ENCODE results near the gene PIP5KL1.

The PIP5KL1 gene

DNA sequence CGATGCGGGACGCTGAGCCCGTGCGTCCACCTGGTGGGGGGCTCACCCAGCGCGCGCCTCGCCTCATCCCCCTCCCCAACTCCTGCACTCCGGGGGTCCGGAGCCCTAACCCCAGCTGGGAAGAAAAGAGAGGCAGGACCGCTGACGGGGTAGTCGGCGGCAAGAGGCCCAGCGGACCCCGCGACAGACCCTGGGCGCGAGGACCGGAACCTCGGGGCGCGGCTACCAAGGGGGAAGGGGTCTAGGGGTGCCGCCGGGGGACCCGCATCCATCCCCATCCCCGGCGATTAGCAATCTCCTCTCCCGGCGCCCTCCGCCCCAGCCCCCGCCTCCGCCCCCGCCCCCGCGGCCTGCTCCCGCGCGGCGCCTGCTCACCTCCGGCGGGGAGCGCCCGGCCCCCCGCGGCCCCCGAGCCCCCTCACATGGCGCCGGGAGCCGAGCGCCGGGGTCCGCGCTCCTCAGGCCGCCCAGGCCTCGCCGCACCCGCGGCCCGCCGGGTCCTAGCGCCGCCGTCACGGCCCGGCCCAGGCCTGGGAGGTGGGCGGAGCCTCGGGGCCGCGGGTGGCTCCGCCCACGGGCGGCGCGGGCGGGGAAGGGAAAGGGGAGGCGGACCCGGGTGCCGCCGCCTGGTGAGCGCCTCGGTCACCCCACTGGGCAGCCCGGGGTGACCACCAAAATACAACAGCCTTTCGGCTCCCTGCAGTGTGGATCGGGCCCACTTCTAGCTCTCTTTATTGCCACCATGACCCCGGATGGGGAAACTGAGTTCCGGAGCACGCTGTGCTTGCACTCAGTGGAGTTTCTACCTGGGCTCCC lies 31.2 kb downstream of the PIP5KL1 start, which contains the start of gene ST6GALNAC6:
Gene ST6GALNAC6, minus strand, starts transcription at position 476 of the 816 bp plus-strand sequence. CDS start 1,622 bp downstream, outside the sequence.
- H2AFZ ChIP-seq (ENCODE audit: low read length, unreplicated experiment), result peak within 1 kb of the TSS; percentile 1
- peak within 1 kb of the TSS; percentile 98 for H3K4me3 ChIP-seq (ENCODE audit: low read depth, low read length)
- peaks cover 22% of the 10 kb centered on the region for H3K79me2 ChIP-seq (ENCODE audit: control insufficient read depth, insufficient read depth, low read length, unreplicated experiment)
- H3K4me1 ChIP-seq (ENCODE audit: control insufficient read depth, insufficient read depth, low read length, unreplicated experiment), result peaks cover 38% of the 10 kb centered on the region
- no peaks in the 10 kb centered on the region for H3K27me3 ChIP-seq (ENCODE audit: insufficient read depth, low read length)
- peak within 1 kb of the TSS; percentile 95 for H3K27ac ChIP-seq (ENCODE audit: low read depth, low read length)
- peaks cover 29% of the 10 kb centered on the region for H3K36me3 ChIP-seq (ENCODE audit: insufficient read depth, low read length)

DNA sequence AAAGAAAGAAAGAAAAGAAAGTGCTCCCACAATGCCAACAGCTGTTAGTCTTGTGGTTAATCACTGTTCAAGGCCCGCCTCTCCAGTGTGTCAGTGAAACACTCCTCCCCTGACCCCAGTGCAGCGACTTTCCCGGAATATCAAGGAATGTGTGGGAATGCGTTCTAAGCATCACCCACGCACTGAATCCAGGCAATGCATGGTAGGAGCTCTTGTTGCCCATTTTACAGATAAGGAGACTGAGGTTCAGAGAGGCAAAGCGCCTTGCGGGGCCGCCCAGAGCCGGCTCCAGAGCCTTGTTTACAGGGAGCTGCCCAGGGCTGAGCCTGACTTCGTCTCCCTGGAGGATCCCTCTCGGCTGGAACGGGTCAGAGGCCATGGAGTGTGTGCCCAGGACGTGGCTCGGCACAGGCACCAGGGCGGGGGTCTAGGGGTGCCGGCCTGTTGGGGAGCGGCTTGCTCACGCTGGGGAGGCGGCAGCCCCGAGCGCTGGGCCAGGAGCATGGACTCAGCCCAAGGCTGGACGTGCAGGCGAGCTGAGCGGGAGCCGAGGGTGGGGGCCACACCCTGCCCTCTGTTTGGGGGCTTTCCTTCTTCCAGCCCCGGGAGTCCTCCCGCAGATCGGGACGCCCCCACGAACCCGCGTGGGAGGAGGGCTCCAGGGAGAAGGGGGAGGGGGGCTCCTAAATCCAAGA lies 32.0 kb downstream of the PIP5KL1 start:
- H2AFZ ChIP-seq (ENCODE audit: low read length, unreplicated experiment), result no peak overlapping the region
- peak overlapping the region; percentile 98 for H3K4me3 ChIP-seq (ENCODE audit: low read depth, low read length)
- H3K79me2 ChIP-seq (ENCODE audit: control insufficient read depth, insufficient read depth, low read length, unreplicated experiment), result peaks cover 22% of the 10 kb centered on the region
- peaks cover 36% of the 10 kb centered on the region for H3K36me3 ChIP-seq (ENCODE audit: insufficient read depth, low read length)
- H3K4me1 ChIP-seq (ENCODE audit: control insufficient read depth, insufficient read depth, low read length, unreplicated experiment), result peaks cover 30% of the 10 kb centered on the region
- no peaks in the 10 kb centered on the region for H3K27me3 ChIP-seq (ENCODE audit: insufficient read depth, low read length)
- H3K27ac ChIP-seq (ENCODE audit: low read depth, low read length), result peak overlapping the region; percentile 95

DNA sequence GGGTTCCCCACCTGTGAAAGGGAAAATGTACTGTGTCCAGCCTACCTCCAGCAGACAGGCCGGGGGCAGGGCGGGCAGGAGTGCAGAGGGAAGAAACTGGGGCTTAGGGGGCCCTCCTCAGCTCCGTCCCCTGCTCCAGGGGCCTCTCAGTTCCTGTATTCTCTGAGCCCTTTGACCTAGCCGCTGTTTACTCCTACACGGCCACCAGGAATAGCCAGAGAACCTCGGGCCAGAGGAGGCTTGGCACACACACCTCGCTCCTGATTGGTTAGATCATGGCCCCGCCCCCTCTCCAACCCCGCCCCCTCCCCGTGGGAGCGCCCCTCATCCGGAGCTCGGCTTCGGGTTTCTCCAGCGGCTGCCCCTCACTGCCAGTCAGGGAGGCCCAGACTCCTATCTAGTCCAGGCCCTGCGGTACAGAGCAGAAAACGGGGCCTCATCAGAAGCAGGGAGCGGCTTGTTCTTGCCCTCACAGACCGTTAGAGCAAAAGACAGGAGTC lies 33.3 kb downstream of the PIP5KL1 start:
- H3K27ac ChIP-seq (ENCODE audit: low read depth, low read length), result peak overlapping the region; percentile 74
- peaks cover 50% of the 10 kb centered on the region for H3K36me3 ChIP-seq (ENCODE audit: insufficient read depth, low read length)
- no peaks in the 10 kb centered on the region for H3K27me3 ChIP-seq (ENCODE audit: insufficient read depth, low read length)
- H3K4me3 ChIP-seq (ENCODE audit: low read depth, low read length), result peak overlapping the region; percentile 56
- H3K4me1 ChIP-seq (ENCODE audit: control insufficient read depth, insufficient read depth, low read length, unreplicated experiment), result peaks cover 24% of the 10 kb centered on the region
- H3K79me2 ChIP-seq (ENCODE audit: control insufficient read depth, insufficient read depth, low read length, unreplicated experiment), result peaks cover 31% of the 10 kb centered on the region
- no peak overlapping the region for H2AFZ ChIP-seq (ENCODE audit: low read length, unreplicated experiment)

DNA sequence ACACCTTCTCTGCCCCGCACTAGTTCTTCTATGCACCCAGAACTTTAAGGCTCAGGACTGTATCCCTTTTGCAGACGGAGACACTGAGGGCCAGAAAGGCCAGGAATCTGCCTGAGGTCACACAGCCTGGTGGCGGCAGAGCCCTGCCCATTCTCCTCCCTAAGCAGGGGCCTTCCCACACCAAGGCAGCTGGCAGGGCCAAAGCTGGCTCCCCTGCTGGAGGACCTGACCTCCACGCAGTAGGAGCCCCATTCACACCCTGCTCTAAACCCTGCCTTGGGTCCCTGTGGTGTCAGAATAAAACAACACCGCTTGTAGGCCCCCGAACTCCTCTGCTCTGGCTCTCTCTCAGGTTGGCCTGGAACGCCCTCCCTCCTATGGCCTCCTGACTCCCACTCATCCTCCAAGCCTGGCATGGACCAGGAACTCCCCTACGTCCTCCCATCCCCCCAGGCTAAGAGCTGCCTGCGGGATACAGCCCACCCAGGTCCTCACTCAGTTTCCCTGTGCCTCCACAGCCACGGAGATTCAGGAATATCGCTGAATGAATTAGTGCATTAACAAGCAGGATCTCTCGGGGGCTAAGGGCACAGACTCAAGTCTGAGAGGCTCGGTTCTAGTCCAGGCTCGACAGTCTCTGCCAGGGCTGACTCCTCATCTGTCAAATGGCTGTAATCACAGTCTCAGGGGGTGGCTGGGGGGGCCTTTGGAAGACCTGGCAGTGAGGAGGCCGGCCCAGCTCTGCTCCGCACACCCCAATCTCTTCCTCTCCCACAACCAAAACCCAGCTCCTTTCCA lies 34.0 kb downstream of the PIP5KL1 start:
- Histone ChIP-seq H3K27me3 (ENCODE audit: insufficient read depth, low read length) (no peaks in the 10 kb centered on the region), H2AFZ (ENCODE audit: low read length, unreplicated experiment) (no peak overlapping the region), H3K36me3 (ENCODE audit: insufficient read depth, low read length) (peaks cover 51% of the 10 kb centered on the region), H3K4me1 (ENCODE audit: control insufficient read depth, insufficient read depth, low read length, unreplicated experiment) (peaks cover 24% of the 10 kb centered on the region), H3K4me3 (ENCODE audit: low read depth, low read length) (peak overlapping the region; percentile 30), H3K27ac (ENCODE audit: low read depth, low read length) (no peak overlapping the region), H3K79me2 (ENCODE audit: control insufficient read depth, insufficient read depth, low read length, unreplicated experiment) (peaks cover 31% of the 10 kb centered on the region)

DNA sequence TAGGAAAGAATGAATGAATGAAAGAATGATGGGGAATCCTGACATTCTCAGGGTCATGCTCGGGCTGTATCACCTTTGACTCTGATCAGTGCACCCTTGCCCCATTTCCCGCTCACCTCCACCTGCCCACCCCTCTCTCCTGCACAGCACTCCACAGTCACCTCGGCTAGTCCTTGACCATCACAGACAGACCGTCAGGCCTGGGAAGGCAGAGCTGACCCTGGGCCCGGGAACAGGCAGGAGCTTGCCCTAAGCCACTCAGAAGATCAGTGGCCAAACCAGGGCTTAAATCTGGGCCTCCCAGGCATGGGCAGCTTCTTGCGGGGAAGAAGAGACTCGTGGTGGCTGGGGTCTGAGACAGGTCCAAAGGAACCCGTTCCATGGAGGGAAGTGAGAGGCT lies 34.8 kb downstream of the PIP5KL1 start:
- H3K27me3 ChIP-seq (ENCODE audit: insufficient read depth, low read length), result no peaks in the 10 kb centered on the region
- H3K36me3 ChIP-seq (ENCODE audit: insufficient read depth, low read length), result peaks cover 54% of the 10 kb centered on the region
- no peak overlapping the region for H3K27ac ChIP-seq (ENCODE audit: low read depth, low read length)
- peaks cover 19% of the 10 kb centered on the region for H3K4me1 ChIP-seq (ENCODE audit: control insufficient read depth, insufficient read depth, low read length, unreplicated experiment)
- H2AFZ ChIP-seq (ENCODE audit: low read length, unreplicated experiment), result no peak overlapping the region
- H3K4me3 ChIP-seq (ENCODE audit: low read depth, low read length), result no peak overlapping the region
- peaks cover 33% of the 10 kb centered on the region for H3K79me2 ChIP-seq (ENCODE audit: control insufficient read depth, insufficient read depth, low read length, unreplicated experiment)

DNA sequence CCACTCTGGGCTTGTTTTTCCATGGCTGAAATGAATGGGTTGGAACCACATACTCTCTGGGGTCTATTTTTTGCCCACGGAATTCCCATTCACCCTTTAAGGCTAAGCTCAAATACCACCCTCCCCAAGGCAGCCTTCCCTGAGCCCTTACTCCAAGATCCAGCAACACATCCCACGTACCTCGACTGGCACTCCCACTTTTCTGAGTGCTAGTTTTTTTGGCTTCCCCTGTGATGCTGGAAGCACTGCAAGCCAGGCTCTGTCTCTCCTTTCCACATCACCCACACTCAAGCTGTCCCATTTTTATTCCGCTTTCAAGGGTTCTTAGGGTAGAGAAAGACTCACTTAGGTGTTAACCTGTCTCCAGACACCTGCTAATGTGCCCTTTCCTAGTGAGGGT lies 37.2 kb downstream of the PIP5KL1 start:
- Histone ChIP-seq H3K79me2 (ENCODE audit: control insufficient read depth, insufficient read depth, low read length, unreplicated experiment) (peaks cover 33% of the 10 kb centered on the region), H3K36me3 (ENCODE audit: insufficient read depth, low read length) (peaks cover 62% of the 10 kb centered on the region)

DNA sequence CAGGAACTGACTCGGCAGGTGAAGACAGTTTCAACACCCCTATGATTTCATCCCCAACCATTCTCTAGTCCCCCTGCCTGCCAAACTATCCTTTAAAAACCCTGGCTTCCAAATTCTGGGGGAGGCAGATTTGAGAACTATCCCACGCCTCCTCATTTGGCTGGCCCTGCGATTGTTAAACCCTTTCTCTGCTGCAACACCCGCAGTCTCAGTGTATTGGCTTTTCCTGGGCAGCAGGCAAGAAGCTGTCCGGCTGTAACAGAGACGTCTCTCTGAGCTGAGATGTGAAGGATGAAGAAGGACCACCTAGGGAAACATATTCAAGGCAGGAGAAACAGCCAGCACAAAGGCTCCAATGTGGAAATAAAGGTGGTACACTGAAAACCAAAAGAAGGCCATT lies 37.7 kb downstream of the PIP5KL1 start:
- no peaks in the 10 kb centered on the region for H3K27me3 ChIP-seq (ENCODE audit: insufficient read depth, low read length)
- peaks cover 15% of the 10 kb centered on the region for H3K4me1 ChIP-seq (ENCODE audit: control insufficient read depth, insufficient read depth, low read length, unreplicated experiment)
- H3K79me2 ChIP-seq (ENCODE audit: control insufficient read depth, insufficient read depth, low read length, unreplicated experiment), result peaks cover 32% of the 10 kb centered on the region
- H2AFZ ChIP-seq (ENCODE audit: low read length, unreplicated experiment), result no peak overlapping the region
- H3K36me3 ChIP-seq (ENCODE audit: insufficient read depth, low read length), result peaks cover 63% of the 10 kb centered on the region
- no peak overlapping the region for H3K27ac ChIP-seq (ENCODE audit: low read depth, low read length)
- no peak overlapping the region for H3K4me3 ChIP-seq (ENCODE audit: low read depth, low read length)

More for the DNA sequence above, 37.2 kb downstream of the PIP5KL1 start:
- H3K27me3 ChIP-seq (ENCODE audit: insufficient read depth, low read length), result no peaks in the 10 kb centered on the region
- H3K4me1 ChIP-seq (ENCODE audit: control insufficient read depth, insufficient read depth, low read length, unreplicated experiment), result peaks cover 17% of the 10 kb centered on the region
- H3K4me3 ChIP-seq (ENCODE audit: low read depth, low read length), result no peak overlapping the region
- no peak overlapping the region for H3K27ac ChIP-seq (ENCODE audit: low read depth, low read length)
- no peak overlapping the region for H2AFZ ChIP-seq (ENCODE audit: low read length, unreplicated experiment)

DNA sequence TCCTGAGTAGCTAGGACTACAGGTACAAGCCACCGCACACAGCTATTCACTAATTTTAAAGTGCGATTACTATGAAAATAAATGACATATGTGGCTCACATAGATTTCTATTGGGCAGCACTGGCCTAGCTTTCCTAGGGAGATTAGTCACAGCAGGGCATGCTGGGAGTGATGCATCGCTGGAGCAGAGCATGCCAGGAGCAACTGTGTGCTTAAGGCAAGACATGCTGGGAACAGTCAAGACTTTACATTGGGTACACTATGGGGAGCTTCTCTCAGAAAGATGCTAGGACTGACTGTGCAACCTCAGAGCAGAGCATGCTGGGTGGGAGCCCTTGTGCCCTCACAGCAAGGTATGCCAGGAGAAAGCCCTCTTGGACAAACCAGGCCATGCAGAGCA lies 40.5 kb downstream of the PIP5KL1 start:
- Histone ChIP-seq H3K27me3 (ENCODE audit: insufficient read depth, low read length) (no peaks in the 10 kb centered on the region), H3K4me3 (ENCODE audit: low read depth, low read length) (no peak overlapping the region), H3K36me3 (ENCODE audit: insufficient read depth, low read length) (peaks cover 60% of the 10 kb centered on the region), H2AFZ (ENCODE audit: low read length, unreplicated experiment) (no peak overlapping the region), H3K79me2 (ENCODE audit: control insufficient read depth, insufficient read depth, low read length, unreplicated experiment) (peaks cover 11% of the 10 kb centered on the region), H3K4me1 (ENCODE audit: control insufficient read depth, insufficient read depth, low read length, unreplicated experiment) (peaks cover 4% of the 10 kb centered on the region), H3K27ac (ENCODE audit: low read depth, low read length) (no peak overlapping the region)

DNA sequence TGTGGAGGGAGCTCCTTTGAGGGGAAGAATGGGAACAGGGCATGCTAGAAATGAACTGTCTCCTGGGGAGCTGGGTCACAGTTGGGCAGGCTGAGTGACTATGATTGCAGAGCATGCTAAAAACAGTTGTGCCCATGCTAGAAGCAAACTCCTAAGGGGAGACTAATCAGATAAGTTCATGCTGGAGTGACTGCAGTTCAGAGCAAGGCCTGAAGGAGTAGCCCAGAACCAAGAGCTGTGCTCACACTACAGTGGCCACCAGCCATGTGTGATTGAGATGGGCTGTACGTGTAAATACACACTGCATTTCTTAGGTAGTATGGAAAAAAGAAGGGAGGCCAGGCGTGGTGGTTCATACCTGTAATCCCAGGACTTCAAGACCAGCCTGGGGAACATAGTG lies 42.8 kb downstream of the PIP5KL1 start:
- Histone ChIP-seq H3K4me1 (ENCODE audit: control insufficient read depth, insufficient read depth, low read length, unreplicated experiment) (peaks cover 4% of the 10 kb centered on the region), H3K27ac (ENCODE audit: low read depth, low read length) (no peak overlapping the region), H3K4me3 (ENCODE audit: low read depth, low read length) (no peak overlapping the region), H3K36me3 (ENCODE audit: insufficient read depth, low read length) (peaks cover 39% of the 10 kb centered on the region), H2AFZ (ENCODE audit: low read length, unreplicated experiment) (no peak overlapping the region), H3K27me3 (ENCODE audit: insufficient read depth, low read length) (no peaks in the 10 kb centered on the region), H3K79me2 (ENCODE audit: control insufficient read depth, insufficient read depth, low read length, unreplicated experiment) (peaks cover 6% of the 10 kb centered on the region)

DNA sequence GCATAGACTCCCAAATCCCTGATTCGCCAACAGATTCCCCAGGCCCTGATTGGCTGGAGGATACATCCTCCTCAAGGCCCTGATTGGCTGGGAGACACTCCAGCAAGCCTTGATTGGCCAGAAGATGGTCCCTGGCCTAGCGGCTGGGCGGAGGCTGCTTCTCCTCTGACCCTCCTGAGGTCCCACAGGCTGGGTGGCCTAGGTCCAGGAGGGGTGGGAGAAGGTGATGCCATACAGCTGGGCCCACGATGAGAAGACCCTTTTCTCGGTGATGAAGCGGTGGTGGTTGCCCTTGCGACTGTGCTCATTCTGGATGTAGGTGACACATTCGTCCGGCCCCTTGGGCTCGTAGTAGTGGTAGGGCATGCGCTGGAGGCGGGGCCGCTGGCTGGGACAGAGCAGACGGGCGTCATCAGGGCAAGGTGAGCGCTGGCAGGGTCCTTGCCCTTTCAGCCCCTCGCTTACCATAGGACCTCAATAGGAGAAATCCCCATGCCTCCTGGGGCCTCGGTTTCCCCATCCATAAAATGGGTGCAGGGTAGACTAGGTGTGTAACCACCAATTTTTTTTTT lies 44.1 kb downstream of the PIP5KL1 start:
- H2AFZ ChIP-seq (ENCODE audit: low read length, unreplicated experiment), result no peak overlapping the region
- H3K36me3 ChIP-seq (ENCODE audit: insufficient read depth, low read length), result peaks cover 32% of the 10 kb centered on the region
- H3K79me2 ChIP-seq (ENCODE audit: control insufficient read depth, insufficient read depth, low read length, unreplicated experiment), result peaks cover 2% of the 10 kb centered on the region
- H3K27ac ChIP-seq (ENCODE audit: low read depth, low read length), result no peak overlapping the region
- no peak overlapping the region for H3K4me3 ChIP-seq (ENCODE audit: low read depth, low read length)
- peaks cover 4% of the 10 kb centered on the region for H3K4me1 ChIP-seq (ENCODE audit: control insufficient read depth, insufficient read depth, low read length, unreplicated experiment)
- no peaks in the 10 kb centered on the region for H3K27me3 ChIP-seq (ENCODE audit: insufficient read depth, low read length)
